MG63 (cell line): ENCODE results near the gene ITGAL. TPM values are rescaled to one million over a fixed set of nuclear protein-coding genes. Genes with fewer than 3 reads are reported as not detected.
A peak's percentile ranks its signal among the peaks of the same experiment; 100 is the strongest.
"Not testable (repeated sequence)": the region's sequence is repeated elsewhere in the genome, so short reads cannot be mapped to it uniquely, and the experiment has no call there.

Experiments used
- DNase-seq: peaks from one replicate; pipeline ENCODE4 v3.0.0-alpha.2; 2020
- H3K27me3 ChIP-seq: fragments of 250-450 bp; sonication (Bioruptor Pico); 2 replicates; pipeline ENCODE4 v1.5.1; 2020; ENCODE audit warnings: mild to moderate bottlenecking, moderate library complexity
- H3K36me3 ChIP-seq: fragments of 250-450 bp; sonication (Bioruptor Pico); 2 replicates; pipeline ENCODE4 v1.5.1; 2020; ENCODE audit warnings: mild to moderate bottlenecking, moderate library complexity
- H3K4me3 ChIP-seq: fragments of 250-450 bp; sonication (Bioruptor Pico); 2 replicates; pipeline ENCODE4 v1.5.1; 2020; ENCODE audit warnings: mild to moderate bottlenecking, moderate library complexity
- H3K9me3 ChIP-seq: fragments of 250-450 bp; sonication (Bioruptor Pico); 2 replicates; pipeline ENCODE4 v1.5.1; 2020; ENCODE audit warnings: mild to moderate bottlenecking, moderate library complexity
- total RNA-seq: library from RNA; depleted of rRNA; stranded (reverse); fragments of >200 nt; shearing (Covaris generic); gene quantifications from 2 replicates; pipeline ENCODE4 v1.2.3, GENCODE V29; 2014; ENCODE audit warnings: low replicate concordance

The ITGAL gene
- total RNA-seq, 1 experiment from 2014 or later = not detected

GRCh38 chr16:30449116-30449435 lies 23.5 kb upstream of the ITGAL start:
- H3K27me3 ChIP-seq = 0 out of 2 replicates have a peak, but pooled peaks cover 2% of the 10 kb centered on the region
- no peak for DNase-seq
- H3K36me3 ChIP-seq = peaks cover 9% of the 10 kb centered on the region
- H3K9me3 ChIP-seq = no peaks in the 10 kb centered on the region; the same call in 1 of the 2 replicates
- no peak overlapping the region for H3K4me3 ChIP-seq

GRCh38 chr16:30452709-30453580 lies 19.6 kb upstream of the ITGAL start:
- not testable (repeated sequence) for H3K36me3 ChIP-seq, H3K9me3 ChIP-seq, H3K4me3 ChIP-seq, H3K27me3 ChIP-seq, DNase-seq

GRCh38 chr16:30456302-30456701 lies 16.2 kb upstream of the ITGAL start:
- Histone ChIP-seq H3K36me3 (no peaks in the 10 kb centered on the region), H3K4me3 (no peak overlapping the region), H3K27me3 (0 out of 2 replicates have a peak, but pooled peaks cover 2% of the 10 kb centered on the region), H3K9me3 (no peaks in the 10 kb centered on the region)
- DNase-seq = no peak

GRCh38 chr16:30457256-30457655 lies 15.3 kb upstream of the ITGAL start:
- peak; percentile 12 for DNase-seq
- no peaks in the 10 kb centered on the region for H3K9me3 ChIP-seq
- no peak overlapping the region for H3K4me3 ChIP-seq
- H3K27me3 ChIP-seq = no peaks in the 10 kb centered on the region
- no peaks in the 10 kb centered on the region for H3K36me3 ChIP-seq

- no peaks in the 10 kb centered on the region for H3K27me3 ChIP-seq
- no peak for DNase-seq
- H3K4me3 ChIP-seq = no peak overlapping the region
- no peaks in the 10 kb centered on the region for H3K36me3 ChIP-seq
- no peaks in the 10 kb centered on the region for H3K9me3 ChIP-seq
These were observed 14.6 kb upstream of the ITGAL start for GRCh38 chr16:30457743-30458560.

GRCh38 chr16:30458561-30459394 lies 13.8 kb upstream of the ITGAL start:
- no peaks in the 10 kb centered on the region for H3K36me3 ChIP-seq

GRCh38 chr16:30459456-30459855 lies 13.1 kb upstream of the ITGAL start:
- Histone ChIP-seq H3K27me3 (no peaks in the 10 kb centered on the region), H3K36me3 (no peaks in the 10 kb centered on the region), H3K4me3 (no peak overlapping the region), H3K9me3 (no peaks in the 10 kb centered on the region)
- no peak for DNase-seq

More at GRCh38 chr16:30458561-30459394, 13.8 kb upstream of the ITGAL start:
- no peaks in the 10 kb centered on the region for H3K27me3 ChIP-seq
- no peaks in the 10 kb centered on the region for H3K9me3 ChIP-seq
- H3K4me3 ChIP-seq = no peak overlapping the region
- no peak for DNase-seq

- H3K27me3 ChIP-seq, DNase-seq, H3K36me3 ChIP-seq, H3K4me3 ChIP-seq, H3K9me3 ChIP-seq: not testable (repeated sequence)
These were observed 11.1 kb upstream of the ITGAL start for GRCh38 chr16:30461426-30461825.

- no peak for DNase-seq
- no peaks in the 10 kb centered on the region for H3K27me3 ChIP-seq
- H3K4me3 ChIP-seq = no peak overlapping the region
- no peaks in the 10 kb centered on the region for H3K9me3 ChIP-seq
- no peaks in the 10 kb centered on the region for H3K36me3 ChIP-seq
These were observed 8.5 kb upstream of the ITGAL start for GRCh38 chr16:30464078-30464477.

GRCh38 chr16:30470170-30470512 lies 2.4 kb upstream of the ITGAL start:
- no peaks in the 10 kb centered on the region for H3K27me3 ChIP-seq
- no peak overlapping the region for H3K4me3 ChIP-seq
- DNase-seq = no peak
- no peaks in the 10 kb centered on the region for H3K9me3 ChIP-seq
- no peaks in the 10 kb centered on the region for H3K36me3 ChIP-seq

- Histone ChIP-seq H3K4me3 (no peak overlapping the region), H3K9me3 (no peaks in the 10 kb centered on the region), H3K27me3 (no peaks in the 10 kb centered on the region), H3K36me3 (no peaks in the 10 kb centered on the region)
- DNase-seq = no peak
These were observed 1.9 kb upstream of the ITGAL start for GRCh38 chr16:30470632-30470995.

- Histone ChIP-seq H3K9me3 (no peaks in the 10 kb centered on the region), H3K27me3 (no peaks in the 10 kb centered on the region), H3K36me3 (no peaks in the 10 kb centered on the region), H3K4me3 (no peak overlapping the region)
- DNase-seq = no peak
These were observed 910 bp downstream of the ITGAL start for GRCh38 chr16:30473231-30474073.

GRCh38 chr16:30474074-30474452 lies 1.5 kb downstream of the ITGAL start:
- DNase-seq = no peak
- Histone ChIP-seq H3K27me3 (no peaks in the 10 kb centered on the region), H3K9me3 (no peaks in the 10 kb centered on the region), H3K4me3 (no peak overlapping the region), H3K36me3 (no peaks in the 10 kb centered on the region)

GRCh38 chr16:30474684-30475083 lies 2.1 kb downstream of the ITGAL start:
- no peaks in the 10 kb centered on the region for H3K9me3 ChIP-seq
- no peaks in the 10 kb centered on the region for H3K36me3 ChIP-seq
- no peaks in the 10 kb centered on the region for H3K27me3 ChIP-seq
- H3K4me3 ChIP-seq = no peak overlapping the region
- DNase-seq = no peak

GRCh38 chr16:30476991-30477390 lies 4.4 kb downstream of the ITGAL start:
- Histone ChIP-seq H3K9me3 (no peaks in the 10 kb centered on the region), H3K36me3 (no peaks in the 10 kb centered on the region), H3K4me3 (no peak overlapping the region), H3K27me3 (no peaks in the 10 kb centered on the region; the same call in 1 of the 2 replicates)
- DNase-seq = no peak

GRCh38 chr16:30477773-30478172 lies 5.2 kb downstream of the ITGAL start:
- H3K27me3 ChIP-seq = not testable (repeated sequence)

More at GRCh38 chr16:30477773-30478172, 5.2 kb downstream of the ITGAL start:
- H3K9me3 ChIP-seq, DNase-seq, H3K36me3 ChIP-seq, H3K4me3 ChIP-seq: not testable (repeated sequence)
